DMS53 treated with DMSO at 0.1 percent for 48 hours (cell line): ENCODE results near the gene PIK3R6.
A peak's percentile ranks its signal among the peaks of the same experiment; 100 is the strongest.

Experiments used
- DNase-seq: peaks from one replicate; lab custom pipeline; 2025; ENCODE audit not compliant: unreplicated experiment; lab: John Stamatoyannopoulos, UW

PIK3R6 gene

GRCh38 chr17:8867361-8867981 lies at the start of gene PIK3R6:
Gene PIK3R6 (minus strand): TSS chr17:8867674. CDS start chr17:8849794, 17,880 bp downstream.
- DNase-seq: no peak

GRCh38 chr17:8916466-8916865 lies 49.0 kb upstream of the PIK3R6 start:
- DNase-seq: no peak

GRCh38 chr17:8914554-8914953 lies 47.1 kb upstream of the PIK3R6 start:
- no peak for DNase-seq

GRCh38 chr17:8913879-8914278 lies 46.4 kb upstream of the PIK3R6 start:
- DNase-seq: no peak

- DNase-seq: no peak
These were observed 45.6 kb upstream of the PIK3R6 start for GRCh38 chr17:8913091-8913490.

- no peak for DNase-seq
These were observed 44.9 kb upstream of the PIK3R6 start for GRCh38 chr17:8912084-8912981.

GRCh38 chr17:8910969-8911604 lies 43.6 kb upstream of the PIK3R6 start:
- DNase-seq: no peak

GRCh38 chr17:8909586-8910270 lies 42.3 kb upstream of the PIK3R6 start:
- DNase-seq: no peak

GRCh38 chr17:8905331-8905730 lies 37.9 kb upstream of the PIK3R6 start:
- DNase-seq: no peak

- no peak for DNase-seq
These were observed 37.2 kb upstream of the PIK3R6 start for GRCh38 chr17:8904686-8905085.

GRCh38 chr17:8904201-8904600 lies 36.7 kb upstream of the PIK3R6 start:
- DNase-seq: no peak

- DNase-seq: no peak
These were observed 33.4 kb upstream of the PIK3R6 start for GRCh38 chr17:8900626-8901585.

- no peak for DNase-seq
These were observed 32.7 kb upstream of the PIK3R6 start for GRCh38 chr17:8900207-8900606.

GRCh38 chr17:8898636-8899035 lies 31.2 kb upstream of the PIK3R6 start:
- no peak for DNase-seq

GRCh38 chr17:8898126-8898525 lies 30.7 kb upstream of the PIK3R6 start:
- DNase-seq: no peak

- no peak for DNase-seq
These were observed 29.5 kb upstream of the PIK3R6 start for GRCh38 chr17:8896641-8897635.

- no peak for DNase-seq
These were observed 28.6 kb upstream of the PIK3R6 start for GRCh38 chr17:8896087-8896486.

- DNase-seq: peak; percentile 30
These were observed 27.5 kb upstream of the PIK3R6 start for GRCh38 chr17:8894673-8895578.
